ENCODE results near the gene CAMSAP1.

The CAMSAP1 gene

GRCh38 chr9:135780086-135780485 lies 127.3 kb downstream of the CAMSAP1 start (continued):
- TF ChIP-seq ZNF571 (tag by site-specific recombination; IDR thresholded peaks at IDR 0.05) (no peak), KLF16 (tag by site-specific recombination; IDR thresholded peaks at IDR 0.05) (no peak), SCRT2 (tag by site-specific recombination; IDR thresholded peaks at IDR 0.05) (no peak), ZNF555 (tag by site-specific recombination; conservative IDR thresholded peaks at IDR 0.05) (no peak), ZNF354C (tag by site-specific recombination; IDR thresholded peaks at IDR 0.05; ENCODE audit: borderline replicate concordance, low read depth) (no peak), PATZ1 (tag by site-specific recombination; IDR thresholded peaks at IDR 0.05) (no peak), ZNF416 (tag by site-specific recombination; IDR thresholded peaks at IDR 0.05) (no peak), GLIS2 (tag by site-specific recombination; IDR thresholded peaks at IDR 0.05) (no peak), ZNF174 (tag by site-specific recombination; IDR thresholded peaks at IDR 0.05) (no peak), ZBTB20 (tag by site-specific recombination; IDR thresholded peaks at IDR 0.05) (no peak), ZNF560 (tag by site-specific recombination; IDR thresholded peaks at IDR 0.05; ENCODE audit: borderline replicate concordance) (no peak)
- TF ChIP-seq, protein P1, sequence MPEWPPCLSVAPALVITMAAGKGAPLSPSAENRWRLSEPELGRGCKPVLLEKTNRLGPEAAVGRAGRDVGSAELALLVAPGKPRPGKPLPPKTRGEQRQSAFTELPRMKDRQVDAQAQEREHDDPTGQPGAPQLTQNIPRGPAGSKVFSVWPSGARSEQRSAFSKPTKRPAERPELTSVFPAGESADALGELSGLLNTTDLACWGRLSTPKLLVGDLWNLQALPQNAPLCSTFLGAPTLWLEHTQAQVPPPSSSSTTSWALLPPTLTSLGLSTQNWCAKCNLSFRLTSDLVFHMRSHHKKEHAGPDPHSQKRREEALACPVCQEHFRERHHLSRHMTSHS (tag by site-specific recombination; IDR thresholded peaks at IDR 0.05), result no peak
- TF ChIP-seq, protein P2, sequence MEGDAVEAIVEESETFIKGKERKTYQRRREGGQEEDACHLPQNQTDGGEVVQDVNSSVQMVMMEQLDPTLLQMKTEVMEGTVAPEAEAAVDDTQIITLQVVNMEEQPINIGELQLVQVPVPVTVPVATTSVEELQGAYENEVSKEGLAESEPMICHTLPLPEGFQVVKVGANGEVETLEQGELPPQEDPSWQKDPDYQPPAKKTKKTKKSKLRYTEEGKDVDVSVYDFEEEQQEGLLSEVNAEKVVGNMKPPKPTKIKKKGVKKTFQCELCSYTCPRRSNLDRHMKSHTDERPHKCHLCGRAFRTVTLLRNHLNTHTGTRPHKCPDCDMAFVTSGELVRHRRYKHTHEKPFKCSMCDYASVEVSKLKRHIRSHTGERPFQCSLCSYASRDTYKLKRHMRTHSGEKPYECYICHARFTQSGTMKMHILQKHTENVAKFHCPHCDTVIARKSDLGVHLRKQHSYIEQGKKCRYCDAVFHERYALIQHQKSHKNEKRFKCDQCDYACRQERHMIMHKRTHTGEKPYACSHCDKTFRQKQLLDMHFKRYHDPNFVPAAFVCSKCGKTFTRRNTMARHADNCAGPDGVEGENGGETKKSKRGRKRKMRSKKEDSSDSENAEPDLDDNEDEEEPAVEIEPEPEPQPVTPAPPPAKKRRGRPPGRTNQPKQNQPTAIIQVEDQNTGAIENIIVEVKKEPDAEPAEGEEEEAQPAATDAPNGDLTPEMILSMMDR (tag by site-specific recombination; IDR thresholded peaks at IDR 0.05), result no peak

- no peak for TF ChIP-seq YY1 (tag by site-specific recombination; IDR thresholded peaks at IDR 0.05)
- no peak for TF ChIP-seq ZNF184 (tag by site-specific recombination; IDR thresholded peaks at IDR 0.05)
- TF ChIP-seq ZNF416 (tag by site-specific recombination; IDR thresholded peaks at IDR 0.05), result no peak
- no peak for TF ChIP-seq ZBTB1 (tag by site-specific recombination; IDR thresholded peaks at IDR 0.05)
- no peak for TF ChIP-seq ZFP41 (tag by site-specific recombination; IDR thresholded peaks at IDR 0.05; ENCODE audit: borderline replicate concordance)
- TF ChIP-seq GFI1B (tag by site-specific recombination; IDR thresholded peaks at IDR 0.05), result no peak
- Histone ChIP-seq H3K9me3 (ENCODE audit: control insufficient read depth, insufficient read depth, low read depth, low read length) (no peaks in the 10 kb centered on the region), H3K36me3 (ENCODE audit: control insufficient read depth in 2 of 2, insufficient read depth in 1 of 2, low read length in 2 of 2) (no peaks in the 10 kb centered on the region), H3K4me3 (ENCODE audit: low read depth, low read length) (no peak overlapping the region), H3K4me1 (ENCODE audit: control insufficient read depth, insufficient read depth, low read length) (no peaks in the 10 kb centered on the region), H3K27ac (ENCODE audit: extremely low read depth, low read depth, low read length) (no peak overlapping the region)
- ChIA-PET CTCF (interaction anchor here (0.6 kb wide), 1 partner anchor 596 kb away, joined by 5 read pairs; no protein-coding TSS in a partner anchor), POLR2A (no interaction called here)
These were observed 127.8 kb downstream of the CAMSAP1 start for GRCh38 chr9:135779571-135779970.

DNA sequence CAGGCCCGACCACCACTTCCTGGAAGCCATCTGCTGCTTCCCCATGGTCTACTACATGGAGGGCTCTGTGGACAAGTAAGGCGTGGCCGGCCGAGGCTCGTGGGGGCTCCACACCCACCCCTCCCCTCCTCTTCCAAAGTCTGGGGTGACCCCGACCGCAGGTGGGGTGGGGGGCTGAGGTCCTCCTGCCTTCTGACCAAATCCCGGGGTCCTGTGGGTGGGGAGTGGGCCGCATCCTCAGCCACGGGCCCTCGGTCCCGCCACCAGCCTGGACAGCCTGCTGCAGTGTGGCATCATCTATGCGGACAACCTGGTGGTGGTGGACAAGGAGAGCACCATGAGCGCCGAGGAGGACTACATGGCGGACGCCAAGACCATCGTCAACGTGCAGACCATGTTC lies 128.9 kb downstream of the CAMSAP1 start:
- Histone ChIP-seq H3K4me3 (ENCODE audit: low read depth, low read length) (no peak overlapping the region), H3K36me3 (ENCODE audit: control insufficient read depth in 2 of 2, insufficient read depth in 1 of 2, low read length in 2 of 2) (no peaks in the 10 kb centered on the region), H3K4me1 (ENCODE audit: control insufficient read depth, insufficient read depth, low read length) (no peaks in the 10 kb centered on the region), H3K9me3 (ENCODE audit: control insufficient read depth, insufficient read depth, low read depth, low read length) (no peaks in the 10 kb centered on the region), H3K27ac (ENCODE audit: extremely low read depth, low read depth, low read length) (no peak overlapping the region)
- ChIA-PET POLR2A (no interaction called here), CTCF (interaction anchor here (0.5 kb wide), 1 partner anchor 42 kb away, joined by 4 read pairs; no protein-coding TSS in a partner anchor)
- TF ChIP-seq ZBTB20 (tag by site-specific recombination; IDR thresholded peaks at IDR 0.05), result no peak
- no peak for TF ChIP-seq ZNF16 (tag by site-specific recombination; IDR thresholded peaks at IDR 0.05; ENCODE audit: low read depth)
- no peak for TF ChIP-seq ZNF660 (tag by site-specific recombination; IDR thresholded peaks at IDR 0.05)
- TF ChIP-seq, protein P3, sequence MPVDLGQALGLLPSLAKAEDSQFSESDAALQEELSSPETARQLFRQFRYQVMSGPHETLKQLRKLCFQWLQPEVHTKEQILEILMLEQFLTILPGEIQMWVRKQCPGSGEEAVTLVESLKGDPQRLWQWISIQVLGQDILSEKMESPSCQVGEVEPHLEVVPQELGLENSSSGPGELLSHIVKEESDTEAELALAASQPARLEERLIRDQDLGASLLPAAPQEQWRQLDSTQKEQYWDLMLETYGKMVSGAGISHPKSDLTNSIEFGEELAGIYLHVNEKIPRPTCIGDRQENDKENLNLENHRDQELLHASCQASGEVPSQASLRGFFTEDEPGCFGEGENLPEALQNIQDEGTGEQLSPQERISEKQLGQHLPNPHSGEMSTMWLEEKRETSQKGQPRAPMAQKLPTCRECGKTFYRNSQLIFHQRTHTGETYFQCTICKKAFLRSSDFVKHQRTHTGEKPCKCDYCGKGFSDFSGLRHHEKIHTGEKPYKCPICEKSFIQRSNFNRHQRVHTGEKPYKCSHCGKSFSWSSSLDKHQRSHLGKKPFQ (tag by site-specific recombination; IDR thresholded peaks at IDR 0.05), result no peak
